Measurements from ENCODE around the gene ITGA4. TPM values are rescaled to one million over a fixed set of nuclear protein-coding genes. Genes with fewer than 3 reads are reported as not detected.

The ITGA4 gene
- polyA plus RNA-seq, 1 donor (not counting 4 experiments of a cell fraction or from before 2014, with no cell fraction given), result 4.7 TPM

DNA sequence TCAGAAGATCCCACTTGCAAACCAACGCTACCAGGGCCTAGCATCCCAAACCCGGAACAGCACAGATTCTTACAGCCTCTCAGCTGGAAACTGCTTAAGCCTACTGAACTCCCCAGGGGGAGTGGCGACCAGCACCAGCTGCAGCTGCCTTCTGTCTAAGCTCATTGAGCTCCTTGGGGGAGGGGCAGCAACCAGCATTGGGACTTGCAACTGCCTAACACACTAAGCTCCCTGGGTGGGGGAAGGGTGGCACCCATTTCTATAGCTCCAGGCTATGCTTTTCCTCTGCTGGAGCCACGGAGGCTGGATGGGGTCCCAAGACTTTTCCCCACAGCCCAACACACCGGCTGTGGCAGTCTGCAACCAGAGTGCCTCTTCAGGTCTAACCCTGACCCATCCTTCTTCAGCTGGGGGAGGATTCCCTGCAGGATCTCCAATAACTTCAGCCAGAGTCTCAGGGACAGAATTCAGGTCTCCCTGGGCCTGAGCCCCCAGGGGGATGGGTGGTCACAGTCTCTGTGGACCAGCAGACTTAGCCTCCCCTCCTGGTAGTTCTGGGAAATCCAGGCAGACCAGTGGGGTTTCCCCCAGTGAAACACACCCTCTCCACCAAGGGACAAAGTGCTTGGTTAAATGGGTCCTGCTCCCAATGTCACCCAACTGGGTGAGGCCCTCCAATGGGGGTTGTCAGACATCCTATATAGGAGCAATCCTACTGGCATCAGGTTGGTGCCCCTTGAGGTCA lies 45.9 kb upstream of the ITGA4 start:
- H3K79me2 ChIP-seq (ENCODE audit: control insufficient read depth, insufficient read depth, low read length), result no peaks in the 10 kb centered on the region
- no peaks in the 10 kb centered on the region for H3K36me3 ChIP-seq (ENCODE audit: control insufficient read depth in 2 of 2, extremely low read depth in 1 of 2, insufficient read depth in 2 of 2, low read length in 2 of 2)
- H2AFZ ChIP-seq (ENCODE audit: control insufficient read depth, low read length), result no peak overlapping the region
- H3K9ac ChIP-seq (ENCODE audit: control insufficient read depth, extremely low read depth, insufficient read depth, low read length), result no peak overlapping the region
- no peaks in the 10 kb centered on the region for H3K9me1 ChIP-seq (ENCODE audit: control insufficient read depth, extremely low read depth, insufficient read depth, low read length)
- H4K20me1 ChIP-seq (ENCODE audit: control insufficient read depth, extremely low read depth, insufficient read depth, low read length), result no peaks in the 10 kb centered on the region
- no peak for DNase-seq (ENCODE audit: low read depth, low spot score)
- TF ChIP-seq EZH2 (IDR thresholded peaks at IDR 0.05; ENCODE audit: low read length), result no peak
- TF ChIP-seq, protein P1, sequence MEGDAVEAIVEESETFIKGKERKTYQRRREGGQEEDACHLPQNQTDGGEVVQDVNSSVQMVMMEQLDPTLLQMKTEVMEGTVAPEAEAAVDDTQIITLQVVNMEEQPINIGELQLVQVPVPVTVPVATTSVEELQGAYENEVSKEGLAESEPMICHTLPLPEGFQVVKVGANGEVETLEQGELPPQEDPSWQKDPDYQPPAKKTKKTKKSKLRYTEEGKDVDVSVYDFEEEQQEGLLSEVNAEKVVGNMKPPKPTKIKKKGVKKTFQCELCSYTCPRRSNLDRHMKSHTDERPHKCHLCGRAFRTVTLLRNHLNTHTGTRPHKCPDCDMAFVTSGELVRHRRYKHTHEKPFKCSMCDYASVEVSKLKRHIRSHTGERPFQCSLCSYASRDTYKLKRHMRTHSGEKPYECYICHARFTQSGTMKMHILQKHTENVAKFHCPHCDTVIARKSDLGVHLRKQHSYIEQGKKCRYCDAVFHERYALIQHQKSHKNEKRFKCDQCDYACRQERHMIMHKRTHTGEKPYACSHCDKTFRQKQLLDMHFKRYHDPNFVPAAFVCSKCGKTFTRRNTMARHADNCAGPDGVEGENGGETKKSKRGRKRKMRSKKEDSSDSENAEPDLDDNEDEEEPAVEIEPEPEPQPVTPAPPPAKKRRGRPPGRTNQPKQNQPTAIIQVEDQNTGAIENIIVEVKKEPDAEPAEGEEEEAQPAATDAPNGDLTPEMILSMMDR (optimal IDR thresholded peaks at IDR 0.05 in 1 of 3, IDR thresholded peaks at IDR 0.05 in 1 of 3, conservative IDR thresholded peaks at IDR 0.05 in 1 of 3; ENCODE audit: extremely low read depth in 1 of 3, insufficient read depth in 2 of 3, low read length in 3 of 3), result no peak
- H3K27me3 ChIP-seq (ENCODE audit: control insufficient read depth, extremely low read depth, insufficient read depth, low read length), result no peaks in the 10 kb centered on the region
- FAIRE-seq, result no peak
- no peaks in the 10 kb centered on the region for H3K9me3 ChIP-seq (ENCODE audit: control insufficient read depth, low read depth, low read length)
- H3K27ac ChIP-seq (ENCODE audit: control insufficient read depth, insufficient read depth, low read length), result no peak overlapping the region
- H3K4me1 ChIP-seq (ENCODE audit: control insufficient read depth, extremely low read depth, insufficient read depth, low read length), result no peaks in the 10 kb centered on the region
- H3K4me2 ChIP-seq (ENCODE audit: control insufficient read depth, extremely low read depth, insufficient read depth, low read depth, low read length), result no peak overlapping the region
- dilution Hi-C loops (cut with MboI; ENCODE audit: extremely low pct_ligation_motif_present, low sequenced_read_pairs), result no loop called here
- H3K4me3 ChIP-seq (ENCODE audit: control insufficient read depth in 2 of 3, extremely low read depth in 1 of 3, insufficient read depth in 2 of 3, low read depth in 1 of 3, low read length in 3 of 3), result no peak overlapping the region

- Histone ChIP-seq H3K79me2 (ENCODE audit: control insufficient read depth, insufficient read depth, low read length) (no peaks in the 10 kb centered on the region), H4K20me1 (ENCODE audit: control insufficient read depth, extremely low read depth, insufficient read depth, low read length) (no peaks in the 10 kb centered on the region), H2AFZ (ENCODE audit: control insufficient read depth, low read length) (no peak overlapping the region), H3K27ac (ENCODE audit: control insufficient read depth, insufficient read depth, low read length) (no peak overlapping the region), H3K4me2 (ENCODE audit: control insufficient read depth, extremely low read depth, insufficient read depth, low read depth, low read length) (no peak overlapping the region), H3K4me1 (ENCODE audit: control insufficient read depth, extremely low read depth, insufficient read depth, low read length) (no peaks in the 10 kb centered on the region), H3K36me3 (ENCODE audit: control insufficient read depth in 2 of 2, extremely low read depth in 1 of 2, insufficient read depth in 2 of 2, low read length in 2 of 2) (no peaks in the 10 kb centered on the region), H3K9me1 (ENCODE audit: control insufficient read depth, extremely low read depth, insufficient read depth, low read length) (no peaks in the 10 kb centered on the region), H3K9ac (ENCODE audit: control insufficient read depth, extremely low read depth, insufficient read depth, low read length) (no peak overlapping the region), H3K4me3 (ENCODE audit: control insufficient read depth in 2 of 3, extremely low read depth in 1 of 3, insufficient read depth in 2 of 3, low read depth in 1 of 3, low read length in 3 of 3) (no peak overlapping the region), H3K27me3 (ENCODE audit: control insufficient read depth, extremely low read depth, insufficient read depth, low read length) (no peaks in the 10 kb centered on the region), H3K9me3 (ENCODE audit: control insufficient read depth, low read depth, low read length) (no peaks in the 10 kb centered on the region)
- TF ChIP-seq, protein P1 (optimal IDR thresholded peaks at IDR 0.05 in 1 of 3, IDR thresholded peaks at IDR 0.05 in 1 of 3, conservative IDR thresholded peaks at IDR 0.05 in 1 of 3; ENCODE audit: extremely low read depth in 1 of 3, insufficient read depth in 2 of 3, low read length in 3 of 3), result no peak
- TF ChIP-seq EZH2 (IDR thresholded peaks at IDR 0.05; ENCODE audit: low read length), result no peak
- dilution Hi-C loops (cut with MboI; ENCODE audit: extremely low pct_ligation_motif_present, low sequenced_read_pairs), result no loop called here
- DNase-seq (ENCODE audit: low read depth, low spot score), result no peak
- FAIRE-seq, result no peak
These were observed 37.9 kb upstream of the ITGA4 start for GRCh38 chr2:181419129-181419855.

Measured in keratinocyte (primary cell).